Measurements from ENCODE around the gene HDAC4.

Gene HDAC4

GRCh38 chr2:239391286-239392071 lies 9.3 kb downstream of the HDAC4 start:
- TF ChIP-seq ARNT (IDR thresholded peaks at IDR 0.05), result no peak
- no peak for TF ChIP-seq LEF1 (IDR thresholded peaks at IDR 0.05; ENCODE audit: borderline replicate concordance)
- TF ChIP-seq ZNF384 (IDR thresholded peaks at IDR 0.05), result no peak

GRCh38 chr2:239390546-239391285 lies 10.1 kb downstream of the HDAC4 start:
- ChIA-PET CTCF (interaction anchor here (0.6 kb wide), 1 partner anchor 388 kb away, joined by 3 read pairs; no protein-coding TSS in a partner anchor), POLR2A (no interaction called here)
- TF ChIP-seq SP1 (IDR thresholded peaks at IDR 0.05), result no peak
- no peak for TF ChIP-seq FOXK2 (IDR thresholded peaks at IDR 0.05)
- TF ChIP-seq LEF1 (IDR thresholded peaks at IDR 0.05; ENCODE audit: borderline replicate concordance), result no peak
- no peak for TF ChIP-seq PKNOX1 (IDR thresholded peaks at IDR 0.05)
- no peak for TF ChIP-seq ELF4 (IDR thresholded peaks at IDR 0.05)
- no peak for TF ChIP-seq FOXA1 (IDR thresholded peaks at IDR 0.05)
- no peak for TF ChIP-seq HDGF (IDR thresholded peaks at IDR 0.05; ENCODE audit: borderline replicate concordance)
- TF ChIP-seq FOXM1 (IDR thresholded peaks at IDR 0.05; ENCODE audit: borderline replicate concordance), result no peak
- TF ChIP-seq TARDBP (IDR thresholded peaks at IDR 0.05), result no peak
- no peak for TF ChIP-seq SUZ12 (IDR thresholded peaks at IDR 0.05)
- no peak for TF ChIP-seq ARNT (IDR thresholded peaks at IDR 0.05)
- no peak for DNase-seq (ENCODE audit: extremely low spot score)

More at GRCh38 chr2:239391286-239392071, 9.3 kb downstream of the HDAC4 start:
- CTCF ChIA-PET, result interaction anchor here (0.6 kb wide), 1 partner anchor 388 kb away, joined by 3 read pairs; no protein-coding TSS in a partner anchor
- DNase-seq (ENCODE audit: extremely low spot score), result no peak
- POLR2A ChIA-PET, result no interaction called here

- TF ChIP-seq TARDBP (IDR thresholded peaks at IDR 0.05) (no peak), ELF4 (IDR thresholded peaks at IDR 0.05) (no peak), ZNF384 (IDR thresholded peaks at IDR 0.05) (no peak), CTBP1 (IDR thresholded peaks at IDR 0.05; ENCODE audit: borderline replicate concordance) (no peak), LEF1 (IDR thresholded peaks at IDR 0.05; ENCODE audit: borderline replicate concordance) (no peak), NFRKB (IDR thresholded peaks at IDR 0.05) (no peak), BHLHE40 (IDR thresholded peaks at IDR 0.05; ENCODE audit: borderline replicate concordance) (no peak), ARNT (IDR thresholded peaks at IDR 0.05) (no peak), SP1 (IDR thresholded peaks at IDR 0.05) (no peak), FOXA1 (IDR thresholded peaks at IDR 0.05) (no peak), PKNOX1 (IDR thresholded peaks at IDR 0.05) (no peak), FOXM1 (IDR thresholded peaks at IDR 0.05; ENCODE audit: borderline replicate concordance) (no peak), L3MBTL2 (conservative IDR thresholded peaks at IDR 0.05) (no peak), SUZ12 (IDR thresholded peaks at IDR 0.05) (no peak), FOXK2 (IDR thresholded peaks at IDR 0.05) (no peak), HDGF (IDR thresholded peaks at IDR 0.05; ENCODE audit: borderline replicate concordance) (no peak)
- ChIA-PET POLR2A (no interaction called here), CTCF (interaction anchor here (0.7 kb wide), 1 partner anchor 330 kb away, joined by 3 read pairs; no protein-coding TSS in a partner anchor)
Measured at GRCh38 chr2:239389414-239390329, 11.1 kb downstream of the HDAC4 start.

GRCh38 chr2:239388236-239389151 lies 12.3 kb downstream of the HDAC4 start:
- ChIA-PET POLR2A (no interaction called here), CTCF (no interaction called here)
- no peak for DNase-seq (ENCODE audit: extremely low spot score)
- TF ChIP-seq LEF1 (IDR thresholded peaks at IDR 0.05; ENCODE audit: borderline replicate concordance) (no peak), FOXK2 (IDR thresholded peaks at IDR 0.05) (no peak), HDGF (IDR thresholded peaks at IDR 0.05; ENCODE audit: borderline replicate concordance) (no peak), ELF4 (IDR thresholded peaks at IDR 0.05) (no peak), FOXM1 (IDR thresholded peaks at IDR 0.05; ENCODE audit: borderline replicate concordance) (no peak), BHLHE40 (IDR thresholded peaks at IDR 0.05; ENCODE audit: borderline replicate concordance) (no peak), TARDBP (IDR thresholded peaks at IDR 0.05) (no peak), SUZ12 (IDR thresholded peaks at IDR 0.05) (no peak), PKNOX1 (IDR thresholded peaks at IDR 0.05) (no peak), L3MBTL2 (conservative IDR thresholded peaks at IDR 0.05) (no peak), ARNT (IDR thresholded peaks at IDR 0.05) (no peak), NFRKB (IDR thresholded peaks at IDR 0.05) (no peak), CTBP1 (IDR thresholded peaks at IDR 0.05; ENCODE audit: borderline replicate concordance) (no peak), SP1 (IDR thresholded peaks at IDR 0.05) (no peak), FOXA1 (IDR thresholded peaks at IDR 0.05) (no peak), ZNF384 (IDR thresholded peaks at IDR 0.05) (no peak)

More at GRCh38 chr2:239389414-239390329, 11.1 kb downstream of the HDAC4 start:
- DNase-seq (ENCODE audit: extremely low spot score), result no peak

Measured in HEK293T (cell line).